ENCODE measurements around the gene CUX1. TPM values are rescaled to one million over a fixed set of nuclear protein-coding genes. Genes with fewer than 3 reads are reported as not detected.

CUX1 gene
- total RNA-seq, 2 donors from 2014 or later, result 42.0 to 47.5 TPM

DNA sequence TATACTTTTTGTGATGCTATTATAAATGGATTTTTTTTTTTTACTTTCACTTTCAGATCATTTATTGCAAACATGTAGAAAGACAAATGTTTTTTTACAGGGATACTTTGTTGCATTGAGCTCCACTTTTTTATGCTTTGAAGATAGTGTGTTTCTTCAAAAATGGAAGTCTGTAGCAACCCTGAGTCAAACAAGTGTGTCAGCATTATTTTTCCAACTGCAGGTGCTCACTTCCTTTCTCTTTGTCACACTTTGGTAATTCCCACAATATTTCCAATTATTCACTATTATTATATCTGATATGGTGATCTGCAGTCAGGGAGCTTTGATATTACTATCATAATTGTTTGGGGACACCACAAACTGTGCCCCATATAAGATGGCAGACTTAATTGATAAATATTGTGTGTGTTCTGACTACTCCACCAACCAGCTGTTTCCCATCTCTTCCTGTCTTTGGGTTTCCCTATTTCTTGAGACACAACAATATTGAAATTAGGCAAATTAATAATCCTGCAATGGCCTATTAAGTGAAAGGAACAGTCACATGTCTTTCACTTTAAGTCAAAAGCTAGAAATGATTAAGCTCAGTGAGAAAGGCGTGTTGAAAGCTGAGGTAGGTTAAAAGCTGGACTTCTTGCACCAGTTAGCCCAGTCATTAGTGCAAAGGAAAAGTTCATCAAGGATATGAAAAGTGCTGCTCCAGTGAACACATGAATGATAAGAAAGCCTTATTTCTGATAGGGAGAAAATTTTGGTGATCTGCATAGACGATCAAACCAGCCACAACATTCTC, 238.0 kb downstream of the CUX1 start:
- no peaks in the 10 kb centered on the region for H3K4me1 ChIP-seq
- TF ChIP-seq, protein P1, sequence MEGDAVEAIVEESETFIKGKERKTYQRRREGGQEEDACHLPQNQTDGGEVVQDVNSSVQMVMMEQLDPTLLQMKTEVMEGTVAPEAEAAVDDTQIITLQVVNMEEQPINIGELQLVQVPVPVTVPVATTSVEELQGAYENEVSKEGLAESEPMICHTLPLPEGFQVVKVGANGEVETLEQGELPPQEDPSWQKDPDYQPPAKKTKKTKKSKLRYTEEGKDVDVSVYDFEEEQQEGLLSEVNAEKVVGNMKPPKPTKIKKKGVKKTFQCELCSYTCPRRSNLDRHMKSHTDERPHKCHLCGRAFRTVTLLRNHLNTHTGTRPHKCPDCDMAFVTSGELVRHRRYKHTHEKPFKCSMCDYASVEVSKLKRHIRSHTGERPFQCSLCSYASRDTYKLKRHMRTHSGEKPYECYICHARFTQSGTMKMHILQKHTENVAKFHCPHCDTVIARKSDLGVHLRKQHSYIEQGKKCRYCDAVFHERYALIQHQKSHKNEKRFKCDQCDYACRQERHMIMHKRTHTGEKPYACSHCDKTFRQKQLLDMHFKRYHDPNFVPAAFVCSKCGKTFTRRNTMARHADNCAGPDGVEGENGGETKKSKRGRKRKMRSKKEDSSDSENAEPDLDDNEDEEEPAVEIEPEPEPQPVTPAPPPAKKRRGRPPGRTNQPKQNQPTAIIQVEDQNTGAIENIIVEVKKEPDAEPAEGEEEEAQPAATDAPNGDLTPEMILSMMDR (IDR thresholded peaks at IDR 0.05), result no peak
- no peak for TF ChIP-seq POLR2A (IDR thresholded peaks at IDR 0.05)
- no peak overlapping the region for H3K27ac ChIP-seq
- H3K9me3 ChIP-seq, result no peaks in the 10 kb centered on the region
- intact Hi-C loops (cut with DNase I), result no loop called here
- no peak overlapping the region for H3K4me3 ChIP-seq
- WGBS, 2 donors, result 92 to 100% methylated on average over 2 of the region's 2 CpGs
- DNase-seq (no peak), ATAC-seq (no peak)
- H3K36me3 ChIP-seq (replicated peaks in 1 of 2; ENCODE audit: insufficient read depth in 1 of 2, low read depth in 2 of 2), result no peaks in the 10 kb centered on the region
- H3K27me3 ChIP-seq, result no peaks in the 10 kb centered on the region

DNA sequence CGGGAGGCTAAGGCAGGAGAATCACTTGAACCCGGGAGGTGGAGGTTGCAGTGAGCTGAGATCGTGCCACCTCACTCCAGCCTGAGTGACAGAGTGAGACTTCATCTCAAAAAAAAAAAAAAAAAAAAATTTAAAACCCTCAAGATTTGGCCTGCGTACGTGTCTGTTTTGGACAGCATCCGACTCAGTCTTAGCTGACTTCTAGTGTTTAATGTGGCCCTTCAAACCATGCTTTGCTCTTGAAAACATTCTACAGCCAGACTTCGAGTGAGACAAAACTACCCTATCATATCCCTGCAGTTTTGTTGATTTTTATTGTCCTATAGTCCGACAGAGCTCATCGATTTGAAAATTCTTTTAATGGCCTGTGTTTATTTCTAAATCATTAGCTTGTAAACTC, 242.1 kb downstream of the CUX1 start:
- no peak for ATAC-seq

DNA sequence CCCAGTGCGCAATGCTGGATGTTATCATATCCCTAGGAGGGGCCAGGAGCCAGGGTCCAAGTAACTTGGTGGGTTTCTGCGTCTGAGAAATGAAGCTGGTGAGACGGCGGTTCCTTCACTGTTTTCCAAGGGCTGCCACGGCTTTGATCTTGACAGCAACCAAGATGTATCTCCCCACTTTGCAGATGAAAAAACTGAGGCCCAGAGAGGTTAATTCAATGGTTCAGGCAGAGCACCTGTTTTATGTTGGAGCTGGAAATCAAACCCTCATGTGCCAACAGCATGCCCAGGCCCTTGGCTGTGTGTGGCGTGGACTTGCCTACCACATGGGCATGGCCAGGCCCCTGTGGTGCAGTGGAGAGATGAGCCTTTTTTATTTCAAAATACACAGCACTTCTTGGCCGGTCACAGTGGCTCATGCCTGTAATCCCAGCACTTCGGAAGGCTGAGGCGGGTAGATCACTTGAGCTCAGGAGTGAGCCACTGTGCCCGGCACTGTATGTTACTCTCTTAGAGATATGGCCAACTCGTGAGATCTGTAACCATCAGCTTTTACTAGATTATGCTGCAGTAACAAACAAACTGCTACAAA, 244.0 kb downstream of the CUX1 start:
- H3K27ac ChIP-seq, result no peak overlapping the region
- DNase-seq, result no peak
- H3K27me3 ChIP-seq, result no peaks in the 10 kb centered on the region
- H3K4me3 ChIP-seq, result no peak overlapping the region
- H3K9me3 ChIP-seq, result no peaks in the 10 kb centered on the region
- TF ChIP-seq POLR2A (IDR thresholded peaks at IDR 0.05), result no peak
- TF ChIP-seq, protein P1 (IDR thresholded peaks at IDR 0.05), result no peak
- 88 to 97% methylated on average over 7 to 11 of the region's 11 CpGs for WGBS, 2 donors
- H3K4me1 ChIP-seq, result no peaks in the 10 kb centered on the region
- H3K36me3 ChIP-seq (replicated peaks in 1 of 2; ENCODE audit: insufficient read depth in 1 of 2, low read depth in 2 of 2), result no peaks in the 10 kb centered on the region
- intact Hi-C loops (cut with DNase I), result no loop called here
- ATAC-seq, result no peak

More for the DNA sequence above, 242.1 kb downstream of the CUX1 start:
- Histone ChIP-seq H3K27ac (no peak overlapping the region), H3K4me1 (no peaks in the 10 kb centered on the region), H3K9me3 (no peaks in the 10 kb centered on the region), H3K27me3 (no peaks in the 10 kb centered on the region), H3K4me3 (no peak overlapping the region), H3K36me3 (replicated peaks in 1 of 2; ENCODE audit: insufficient read depth in 1 of 2, low read depth in 2 of 2) (no peaks in the 10 kb centered on the region)
- DNase-seq, result no peak
- intact Hi-C loops (cut with DNase I), result no loop called here
- TF ChIP-seq, protein P1 (IDR thresholded peaks at IDR 0.05), result no peak
- TF ChIP-seq POLR2A (IDR thresholded peaks at IDR 0.05), result no peak
- 93 to 94% methylated on average over 9 of the region's 9 CpGs for WGBS, 2 donors

DNA sequence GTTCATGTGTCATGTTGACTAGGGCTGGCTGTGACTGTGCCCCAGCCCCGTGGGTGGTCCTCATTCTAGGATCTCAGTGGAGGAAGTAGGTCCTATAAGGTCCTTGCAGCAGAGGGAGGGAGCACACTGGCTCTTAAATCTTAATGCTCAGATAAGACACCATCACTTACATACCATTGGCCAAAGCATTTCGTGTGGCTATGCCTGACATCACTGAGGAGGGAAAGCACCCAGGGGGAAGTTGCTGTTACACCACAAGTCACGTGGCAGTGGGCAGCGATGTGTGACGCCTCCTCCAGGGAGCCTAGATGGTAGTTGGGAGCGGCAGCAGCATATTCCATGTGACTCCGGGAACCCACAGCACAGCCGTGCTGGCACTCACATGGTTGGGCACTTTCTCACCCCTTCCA, 244.6 kb downstream of the CUX1 start:
- 82 to 90% methylated on average over 7 to 8 of the region's 8 CpGs for WGBS, 2 donors
- H3K4me1 ChIP-seq, result no peaks in the 10 kb centered on the region
- DNase-seq, result no peak
- no peaks in the 10 kb centered on the region for H3K36me3 ChIP-seq (replicated peaks in 1 of 2; ENCODE audit: insufficient read depth in 1 of 2, low read depth in 2 of 2)
- no peaks in the 10 kb centered on the region for H3K9me3 ChIP-seq
- no peaks in the 10 kb centered on the region for H3K27me3 ChIP-seq
- H3K27ac ChIP-seq, result no peak overlapping the region
- intact Hi-C loops (cut with DNase I), result no loop called here
- no peak for ATAC-seq
- no peak overlapping the region for H3K4me3 ChIP-seq
- TF ChIP-seq, protein P1 (IDR thresholded peaks at IDR 0.05), result no peak
- TF ChIP-seq POLR2A (IDR thresholded peaks at IDR 0.05), result no peak

All from body of pancreas (tissue), 4 donors.